HL-60 (cell line): ENCODE measurements around the gene ABHD16A.
A peak's percentile ranks its signal among the peaks of the same experiment; 100 is the strongest.

ENCODE experiments used
- DNase-seq, 2 experiments: peaks; one replicate each; pipeline ENCODE4 v3.0.0-alpha.2; 2010 to 2020; ENCODE audit warnings: low read depth in 1 of 2, low spot score in 1 of 2
- H3K27ac ChIP-seq: fragments of 250-450 bp; sonication (Bioruptor Pico); replicated peaks from 2 replicates; pipeline ENCODE4 v1.5.1; 2020; ENCODE audit warnings: mild to moderate bottlenecking, moderate library complexity
- H3K27me3 ChIP-seq: fragments of 250-450 bp; sonication (Bioruptor Pico); 2 replicates; pipeline ENCODE4 v1.5.1; 2021; ENCODE audit warnings: mild to moderate bottlenecking, moderate library complexity; ENCODE audit not compliant: insufficient read depth, poor library complexity, severe bottlenecking
- H3K4me3 ChIP-seq: replicated peaks from 2 replicates; pipeline ENCODE4 v1.5.1; 2011; ENCODE audit warnings: mild to moderate bottlenecking, control low read depth, low read length; ENCODE audit not compliant: insufficient read depth
- CTCF ChIP-seq: IDR thresholded peaks from one replicate; pipeline ENCODE4 v1.5.1; 2011; ENCODE audit warnings: low read length, control low read depth, inconsistent platforms; ENCODE audit not compliant: insufficient read depth
- GABPA ChIP-seq: IDR thresholded peaks from 2 replicates; pipeline ENCODE4 v1.6.1; 2012; ENCODE audit warnings: low read depth
- POLR2AphosphoS5 ChIP-seq: IDR thresholded peaks from 2 replicates; pipeline ENCODE4 v1.6.1; 2012; ENCODE audit warnings: low read depth
- REST ChIP-seq: IDR thresholded peaks from 2 replicates; pipeline ENCODE4 v1.6.1; 2012; ENCODE audit warnings: low read depth; ENCODE audit not compliant: insufficient replicate concordance
- SPI1 ChIP-seq: IDR thresholded peaks from 2 replicates; pipeline ENCODE4 v1.6.1; 2012; ENCODE audit warnings: low read depth, mild to moderate bottlenecking, borderline replicate concordance

Gene ABHD16A

GRCh38 chr6:31654574-31655348 is 48.4 kb downstream of the ABHD16A start:
- no peak for DNase-seq
- TF ChIP-seq REST, result no peak
- no peak for TF ChIP-seq GABPA
- no peak for TF ChIP-seq POLR2AphosphoS5
- no peak for TF ChIP-seq CTCF
- Histone ChIP-seq H3K4me3 (no peak overlapping the region), H3K27ac (no peak overlapping the region), H3K27me3 (no peaks in the 10 kb centered on the region)

- peak overlapping the region; percentile 98 for H3K27ac ChIP-seq
- H3K27me3 ChIP-seq, result no peaks in the 10 kb centered on the region
- peak; percentile 91 to 93 for DNase-seq
- TF ChIP-seq GABPA, result no peak
- no peak for TF ChIP-seq REST
- no peak; the same call in 1 of the 2 replicates for TF ChIP-seq POLR2AphosphoS5
- TF ChIP-seq SPI1, result no peak
- no peak for TF ChIP-seq CTCF
- peak overlapping the region; percentile 59 for H3K4me3 ChIP-seq
These were observed 50.0 kb downstream of the ABHD16A start for GRCh38 chr6:31652925-31653724.

- TF ChIP-seq POLR2AphosphoS5 (no peak), CTCF (no peak), SPI1 (no peak), REST (no peak), GABPA (no peak)
- peak overlapping the region; percentile 59 for H3K4me3 ChIP-seq
- peak overlapping the region; percentile 98 for H3K27ac ChIP-seq
- no peaks in the 10 kb centered on the region for H3K27me3 ChIP-seq
- peak; percentile 70 to 77 for DNase-seq
These were observed 51.4 kb downstream of the ABHD16A start for GRCh38 chr6:31651602-31652191.
